ENCODE measurements around the gene CHRNG. TPM values are rescaled to one million over a fixed set of nuclear protein-coding genes. Genes with fewer than 3 reads are reported as not detected.

Gene CHRNG
- total RNA-seq, 4 donors from 2014 or later, result not detected

DNA sequence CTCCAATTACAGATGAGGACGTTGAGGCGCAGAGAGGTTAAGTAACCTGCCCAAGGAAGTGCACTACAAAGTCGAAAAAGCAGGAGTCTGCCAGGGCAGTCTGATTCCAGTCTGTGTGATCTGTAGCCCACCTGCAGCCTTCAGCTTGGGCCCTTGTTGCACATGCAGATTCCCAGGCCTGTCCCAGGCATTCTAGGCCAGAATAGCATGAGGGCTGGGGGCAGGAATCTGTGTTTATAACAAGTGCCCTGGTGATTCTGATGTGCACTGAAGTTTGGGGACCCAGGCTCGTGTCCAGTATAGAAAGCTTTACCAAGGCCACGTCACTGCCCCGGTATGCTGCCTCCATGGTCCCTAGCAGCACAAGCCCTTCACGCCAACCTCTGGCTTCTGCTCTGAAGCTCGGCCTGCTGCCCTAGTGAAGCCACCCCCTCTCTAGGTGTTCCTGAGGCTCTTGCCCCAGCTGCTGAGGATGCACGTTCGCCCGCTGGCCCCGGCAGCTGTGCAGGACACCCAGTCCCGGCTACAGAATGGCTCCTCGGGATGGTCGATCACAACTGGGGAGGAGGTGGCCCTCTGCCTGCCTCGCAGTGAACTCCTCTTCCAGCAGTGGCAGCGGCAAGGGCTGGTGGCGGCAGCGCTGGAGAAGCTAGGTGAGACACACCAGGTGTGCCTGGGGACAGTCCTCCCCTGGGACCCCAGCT is 4.6 kb downstream of the CHRNG start:
- no peaks in the 10 kb centered on the region for H3K4me1 ChIP-seq
- no peak overlapping the region for H3K4me3 ChIP-seq
- no peaks in the 10 kb centered on the region for H3K9me3 ChIP-seq
- TF ChIP-seq, protein P1, sequence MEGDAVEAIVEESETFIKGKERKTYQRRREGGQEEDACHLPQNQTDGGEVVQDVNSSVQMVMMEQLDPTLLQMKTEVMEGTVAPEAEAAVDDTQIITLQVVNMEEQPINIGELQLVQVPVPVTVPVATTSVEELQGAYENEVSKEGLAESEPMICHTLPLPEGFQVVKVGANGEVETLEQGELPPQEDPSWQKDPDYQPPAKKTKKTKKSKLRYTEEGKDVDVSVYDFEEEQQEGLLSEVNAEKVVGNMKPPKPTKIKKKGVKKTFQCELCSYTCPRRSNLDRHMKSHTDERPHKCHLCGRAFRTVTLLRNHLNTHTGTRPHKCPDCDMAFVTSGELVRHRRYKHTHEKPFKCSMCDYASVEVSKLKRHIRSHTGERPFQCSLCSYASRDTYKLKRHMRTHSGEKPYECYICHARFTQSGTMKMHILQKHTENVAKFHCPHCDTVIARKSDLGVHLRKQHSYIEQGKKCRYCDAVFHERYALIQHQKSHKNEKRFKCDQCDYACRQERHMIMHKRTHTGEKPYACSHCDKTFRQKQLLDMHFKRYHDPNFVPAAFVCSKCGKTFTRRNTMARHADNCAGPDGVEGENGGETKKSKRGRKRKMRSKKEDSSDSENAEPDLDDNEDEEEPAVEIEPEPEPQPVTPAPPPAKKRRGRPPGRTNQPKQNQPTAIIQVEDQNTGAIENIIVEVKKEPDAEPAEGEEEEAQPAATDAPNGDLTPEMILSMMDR (IDR thresholded peaks at IDR 0.05), result no peak
- no peak for TF ChIP-seq POLR2A (IDR thresholded peaks at IDR 0.05)
- no peaks in the 10 kb centered on the region for H3K36me3 ChIP-seq
- no peaks in the 10 kb centered on the region for H3K27me3 ChIP-seq
- DNase-seq, result peak in 1 of 2 donors; percentile 8
- intact Hi-C loops (cut with DNase I; ENCODE audit: low total_unique reads), result no loop called here
- H3K27ac ChIP-seq, result no peak overlapping the region

DNA sequence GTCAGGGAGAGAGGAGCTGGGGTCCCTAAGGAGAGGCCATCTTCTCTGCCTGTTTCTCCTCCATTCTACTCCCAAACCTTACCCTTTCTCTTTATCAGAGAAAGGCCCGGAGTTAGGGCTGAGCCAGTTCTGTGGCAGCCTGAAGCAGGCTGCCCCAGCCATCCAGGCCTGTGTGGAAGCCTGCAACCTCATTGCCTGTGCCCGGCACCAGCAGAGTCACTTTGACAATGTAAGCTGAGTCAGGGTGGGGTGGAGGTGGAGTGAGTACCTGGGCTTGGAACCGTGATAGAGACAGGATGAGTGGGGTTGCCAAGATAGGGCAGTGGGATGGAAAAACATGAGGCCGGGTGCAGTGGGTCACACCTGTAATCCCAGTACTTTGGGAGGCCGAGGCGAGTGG is 5.2 kb downstream of the CHRNG start:
- TF ChIP-seq POLR2A (IDR thresholded peaks at IDR 0.05), result no peak
- TF ChIP-seq, protein P1 (IDR thresholded peaks at IDR 0.05), result no peak
- no peak for DNase-seq
- Histone ChIP-seq H3K27me3 (no peaks in the 10 kb centered on the region), H3K27ac (no peak overlapping the region), H3K9me3 (no peaks in the 10 kb centered on the region), H3K4me3 (no peak overlapping the region), H3K36me3 (no peaks in the 10 kb centered on the region), H3K4me1 (no peaks in the 10 kb centered on the region)
- intact Hi-C loops (cut with DNase I; ENCODE audit: low total_unique reads), result no loop called here

DNA sequence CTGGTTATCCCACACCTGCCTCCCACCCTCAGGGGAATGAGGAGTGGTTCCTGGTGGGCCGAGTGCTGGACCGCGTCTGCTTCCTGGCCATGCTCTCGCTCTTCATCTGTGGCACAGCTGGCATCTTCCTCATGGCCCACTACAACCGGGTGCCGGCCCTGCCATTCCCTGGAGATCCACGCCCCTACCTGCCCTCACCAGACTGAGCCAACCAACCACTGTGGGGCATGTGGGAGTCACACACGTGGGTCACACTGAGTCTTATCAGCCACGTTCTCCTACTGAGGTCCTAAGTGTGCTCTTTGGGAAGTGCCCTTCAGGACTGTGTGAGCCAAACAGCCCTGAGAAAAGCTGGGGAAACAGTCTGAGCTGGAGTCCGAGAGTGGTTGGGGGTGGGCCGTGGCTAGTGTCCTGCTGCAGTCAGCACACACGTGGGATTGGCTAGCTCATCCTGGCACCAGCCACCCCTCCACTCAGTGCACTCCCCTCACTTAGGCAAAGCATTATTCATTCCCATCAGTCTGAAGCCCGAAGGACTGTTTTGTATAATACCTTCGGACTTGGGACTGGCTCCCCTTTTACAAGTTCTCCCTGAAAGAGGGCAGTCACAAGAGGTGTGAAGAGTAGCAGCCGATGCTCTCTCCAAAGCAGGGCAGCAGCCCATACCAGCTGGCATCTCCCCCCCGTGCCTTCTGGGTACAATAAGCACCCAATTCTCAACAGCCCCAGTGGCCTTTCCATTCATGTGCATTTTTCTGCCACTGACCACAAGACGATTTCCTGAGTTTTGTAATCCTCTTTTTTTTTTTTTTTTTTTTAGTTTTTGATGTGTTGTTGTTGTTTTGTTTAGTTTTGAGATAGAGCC is 6.3 kb downstream of the CHRNG start:
- no peaks in the 10 kb centered on the region for H3K27me3 ChIP-seq
- no peaks in the 10 kb centered on the region for H3K36me3 ChIP-seq
- H3K27ac ChIP-seq, result no peak overlapping the region
- intact Hi-C loops (cut with DNase I; ENCODE audit: low total_unique reads), result no loop called here
- no peak overlapping the region for H3K4me3 ChIP-seq
- no peak for TF ChIP-seq POLR2A (IDR thresholded peaks at IDR 0.05)
- TF ChIP-seq, protein P1 (IDR thresholded peaks at IDR 0.05), result no peak
- H3K4me1 ChIP-seq, result no peaks in the 10 kb centered on the region
- no peak for DNase-seq
- H3K9me3 ChIP-seq, result no peaks in the 10 kb centered on the region

DNA sequence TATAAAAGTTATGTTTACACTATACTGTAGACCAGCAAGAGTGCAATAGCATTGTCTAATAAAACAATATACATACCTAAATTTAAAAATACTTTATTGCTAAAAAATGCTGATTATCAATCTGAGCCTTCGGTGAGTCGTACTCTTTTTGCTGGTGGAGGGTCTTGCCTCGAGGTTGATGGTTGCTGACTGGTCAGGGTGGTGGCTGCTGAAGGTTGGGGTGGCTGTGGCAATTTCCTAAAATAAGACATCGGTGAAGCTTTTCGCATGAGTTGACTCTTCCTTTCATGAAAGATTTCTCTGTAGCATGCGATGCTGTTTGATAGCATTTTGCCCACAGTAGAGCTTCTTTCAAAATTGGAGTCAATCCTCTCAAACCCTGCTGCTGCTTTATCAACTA is 8.5 kb downstream of the CHRNG start:
- no peaks in the 10 kb centered on the region for H3K36me3 ChIP-seq
- DNase-seq, result no peak
- intact Hi-C loops (cut with DNase I; ENCODE audit: low total_unique reads), result no loop called here
- H3K27me3 ChIP-seq, result no peaks in the 10 kb centered on the region
- H3K27ac ChIP-seq, result no peak overlapping the region
- no peak overlapping the region for H3K4me3 ChIP-seq
- no peaks in the 10 kb centered on the region for H3K9me3 ChIP-seq
- H3K4me1 ChIP-seq, result peaks cover 5 to 11% of the 10 kb centered on the region in 2 donors
- TF ChIP-seq POLR2A (IDR thresholded peaks at IDR 0.05), result no peak
- TF ChIP-seq, protein P1 (IDR thresholded peaks at IDR 0.05), result no peak

All from uterus (tissue), 4 donors.